GM15510 (cell line): ENCODE measurements around the gene KCNMA1.

Source experiments
- POLR2A ChIP-seq: IDR thresholded peaks from 3 replicates; pipeline ENCODE4 v1.6.1; 2011; ENCODE audit warnings: borderline replicate concordance; ENCODE audit not compliant: insufficient read length; ENCODE audit errors: extremely low read depth

The KCNMA1 gene

DNA sequence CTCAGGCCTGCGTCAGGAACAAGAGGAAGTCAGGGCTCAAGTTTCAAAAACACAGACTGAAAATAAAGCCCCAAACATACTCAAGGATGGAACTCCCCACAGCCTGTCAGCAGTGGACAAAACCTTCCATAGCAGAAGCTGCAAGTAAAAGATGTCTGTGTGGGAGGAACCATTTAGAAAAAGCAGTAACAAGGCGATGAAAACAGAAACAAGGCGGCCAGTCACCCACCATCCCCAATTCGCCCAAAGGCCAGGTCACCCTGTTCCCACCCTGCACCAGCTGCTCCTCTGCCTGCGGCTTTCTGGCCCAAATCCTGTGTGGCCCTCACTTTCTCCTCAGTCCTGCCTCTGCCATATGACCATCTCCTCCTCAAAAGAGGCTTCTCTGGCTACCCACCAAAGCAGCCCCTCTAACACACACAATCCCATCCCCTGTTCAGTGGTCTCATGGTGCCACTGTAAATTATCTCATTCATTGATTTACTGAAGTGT is 27.8 kb downstream of the KCNMA1 start:
- no peak for TF ChIP-seq POLR2A

DNA sequence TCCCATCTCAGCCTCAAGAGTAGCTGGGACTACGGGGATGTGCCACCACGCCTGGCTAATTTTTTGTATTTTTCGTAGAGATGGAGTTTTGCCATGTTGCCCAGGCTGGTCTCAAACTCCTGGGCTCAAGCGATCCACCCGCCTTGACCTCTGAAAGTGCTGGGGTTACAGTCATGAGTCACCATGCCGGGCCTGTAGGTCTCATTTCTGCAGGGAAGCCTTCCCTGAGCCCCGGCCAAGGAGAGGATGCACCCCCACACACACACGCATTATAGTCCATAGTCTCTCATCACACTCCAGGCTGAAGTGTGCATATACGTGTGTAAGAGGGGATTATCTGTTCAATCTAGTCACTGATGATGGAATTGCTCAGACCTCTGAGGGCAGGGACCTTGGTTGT is 29.3 kb downstream of the KCNMA1 start:
- no peak for TF ChIP-seq POLR2A

DNA sequence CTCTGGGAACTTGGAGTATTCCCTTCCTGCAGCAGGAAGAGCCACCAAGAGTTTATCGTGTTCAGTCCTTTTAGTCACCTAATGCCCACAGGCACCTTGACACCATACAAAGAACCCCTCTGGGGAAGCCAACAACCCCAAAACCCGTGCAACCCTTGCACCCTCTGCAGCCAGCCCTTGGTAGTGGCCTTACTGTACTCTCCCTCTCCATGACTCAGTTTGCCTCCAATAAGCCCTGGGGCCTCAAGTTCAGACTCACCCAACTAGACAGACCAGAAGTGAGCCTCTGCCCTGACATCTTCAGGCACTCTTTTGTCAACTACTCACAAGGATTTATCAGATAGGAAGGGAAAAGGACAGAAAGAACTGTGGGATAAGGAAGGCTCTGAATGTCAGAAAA is 30.9 kb downstream of the KCNMA1 start:
- no peak for TF ChIP-seq POLR2A

DNA sequence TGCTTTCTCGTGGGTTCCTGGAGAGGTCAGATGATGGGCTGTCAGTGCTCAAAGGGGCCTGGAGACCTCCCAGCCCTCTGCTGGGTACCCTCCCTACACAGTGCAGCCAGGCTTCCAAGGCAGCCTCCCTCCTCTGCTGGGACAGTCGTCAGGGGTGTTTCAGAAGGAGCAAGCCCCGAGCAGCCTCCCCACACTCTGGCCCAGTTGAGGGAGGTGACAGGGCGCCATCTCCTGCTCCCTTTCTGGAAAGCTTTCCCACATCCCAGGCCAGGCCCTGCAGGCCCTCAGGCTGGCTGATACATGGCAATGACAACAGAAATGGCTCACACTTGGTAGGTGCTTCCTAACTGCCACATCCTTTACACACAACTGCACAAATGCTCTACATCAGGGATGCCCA is 32.1 kb downstream of the KCNMA1 start:
- TF ChIP-seq POLR2A, result no peak

DNA sequence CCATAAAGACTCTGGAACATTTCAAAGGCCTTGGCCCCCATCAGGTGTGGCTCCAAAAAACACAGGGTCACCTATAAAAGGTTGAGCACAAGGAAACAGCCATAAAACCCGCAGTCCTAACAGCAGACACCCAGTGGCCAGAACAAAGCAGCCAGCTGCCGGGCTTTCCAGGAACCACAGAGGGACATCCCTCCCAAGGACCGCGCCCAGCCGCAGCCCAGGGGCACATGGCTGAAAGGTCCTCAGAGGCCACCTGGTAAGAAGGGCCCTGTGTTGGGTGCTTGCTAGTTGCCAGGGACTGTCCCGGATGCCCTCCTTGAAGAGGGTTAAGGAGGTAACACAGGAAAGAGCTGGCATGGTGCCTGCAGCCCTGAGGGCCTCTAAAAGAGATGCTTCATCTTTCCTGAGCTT is 32.7 kb downstream of the KCNMA1 start:
- no peak for TF ChIP-seq POLR2A

DNA sequence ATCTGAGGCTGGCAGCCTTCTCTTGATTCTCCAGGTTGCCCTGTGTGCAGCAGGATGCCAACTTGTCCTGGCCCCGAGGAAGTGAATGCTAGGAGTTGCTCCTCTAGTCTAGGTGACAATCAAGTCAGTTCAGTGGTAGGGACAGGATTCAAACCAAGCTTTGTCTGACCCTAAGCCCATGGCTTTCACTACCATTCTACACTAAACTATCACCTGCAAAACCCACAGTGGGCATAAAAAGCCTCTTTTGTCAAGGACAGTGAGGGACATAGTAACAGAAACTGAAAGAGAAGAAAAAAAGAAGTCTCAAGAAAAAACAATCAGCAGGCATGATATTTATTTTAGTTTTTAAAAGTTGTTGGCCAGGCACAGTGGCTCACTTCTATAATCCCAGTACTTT is 33.5 kb downstream of the KCNMA1 start:
- no peak for TF ChIP-seq POLR2A

DNA sequence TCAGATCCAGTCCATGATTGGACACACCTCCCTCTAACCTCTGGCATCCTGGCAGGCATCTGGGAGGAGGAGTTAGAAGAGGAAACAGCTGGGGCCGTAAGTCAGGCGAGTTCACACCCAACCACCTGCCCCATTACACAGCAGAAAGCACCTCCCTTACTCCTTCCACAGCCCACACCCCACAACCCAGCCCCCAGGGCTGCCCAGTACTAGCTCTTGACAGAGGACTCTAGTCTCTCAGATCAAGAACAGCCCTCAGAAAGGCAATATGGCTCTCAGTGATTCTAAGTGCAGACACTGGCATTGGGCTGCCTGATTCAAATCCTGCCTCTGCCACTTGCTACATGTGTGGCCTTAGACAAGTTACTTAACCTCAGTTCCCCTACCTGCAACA is 34.1 kb downstream of the KCNMA1 start:
- TF ChIP-seq POLR2A, result no peak

DNA sequence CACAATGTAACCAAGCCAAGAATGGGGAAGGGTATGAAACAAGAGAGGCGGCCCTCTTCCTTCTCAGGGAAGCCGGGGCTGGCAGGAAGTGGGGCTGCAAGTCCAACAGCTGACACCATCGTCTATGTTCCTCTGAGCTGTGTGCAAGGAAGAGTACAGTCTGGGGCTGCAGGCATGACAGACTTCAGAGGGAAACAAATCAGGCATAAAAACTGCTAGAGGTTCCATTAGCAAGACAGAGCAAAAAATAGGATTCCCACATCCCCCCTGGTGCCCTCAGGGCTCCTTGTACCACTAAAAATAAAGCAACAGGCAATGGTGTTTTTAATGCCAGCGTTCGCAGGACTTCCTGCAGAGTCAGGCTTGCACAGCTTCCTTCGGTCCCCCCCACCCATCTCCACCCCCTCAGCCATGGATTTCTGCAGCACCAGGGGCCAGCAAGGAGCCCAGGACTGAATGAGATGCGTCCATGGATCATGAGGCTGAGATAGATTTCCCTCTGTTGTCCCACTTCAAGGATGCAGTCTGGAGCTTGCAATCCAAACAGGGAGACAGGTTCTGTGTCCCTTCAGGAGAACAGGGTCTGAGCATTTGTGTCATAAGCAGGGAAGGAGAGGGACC is 34.6 kb downstream of the KCNMA1 start:
- no peak for TF ChIP-seq POLR2A

DNA sequence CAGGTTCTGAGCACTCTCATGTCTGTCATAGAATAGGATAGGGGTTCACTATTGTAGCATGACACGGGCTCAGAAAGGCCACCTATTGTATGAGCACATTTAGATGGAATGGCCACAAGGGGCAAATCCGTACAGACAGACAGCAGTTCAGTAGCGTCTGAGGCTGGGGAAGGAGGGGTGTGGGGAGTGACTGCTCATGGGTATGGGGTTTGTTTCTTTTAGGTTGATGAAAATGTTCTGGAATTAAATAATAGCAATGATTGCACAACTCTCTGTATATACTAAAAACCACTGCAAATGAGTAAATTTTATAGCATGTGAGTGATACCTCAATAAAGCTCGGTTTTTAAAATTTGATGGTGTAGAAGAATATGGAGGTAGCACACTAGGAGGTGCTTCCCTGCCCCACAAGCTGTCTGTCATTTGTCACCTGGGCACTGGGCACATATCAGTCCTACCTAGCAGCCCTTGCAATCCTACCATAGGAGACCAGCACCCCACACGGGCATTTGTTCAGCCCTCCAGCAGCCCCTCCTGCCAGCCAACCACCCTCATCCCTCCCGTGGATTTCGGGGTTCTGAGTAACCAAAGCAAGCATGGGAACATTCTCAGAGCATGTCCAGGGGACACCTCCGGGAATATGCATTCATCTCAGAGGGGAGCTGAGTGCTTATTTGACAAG is 35.2 kb downstream of the KCNMA1 start:
- no peak for TF ChIP-seq POLR2A

DNA sequence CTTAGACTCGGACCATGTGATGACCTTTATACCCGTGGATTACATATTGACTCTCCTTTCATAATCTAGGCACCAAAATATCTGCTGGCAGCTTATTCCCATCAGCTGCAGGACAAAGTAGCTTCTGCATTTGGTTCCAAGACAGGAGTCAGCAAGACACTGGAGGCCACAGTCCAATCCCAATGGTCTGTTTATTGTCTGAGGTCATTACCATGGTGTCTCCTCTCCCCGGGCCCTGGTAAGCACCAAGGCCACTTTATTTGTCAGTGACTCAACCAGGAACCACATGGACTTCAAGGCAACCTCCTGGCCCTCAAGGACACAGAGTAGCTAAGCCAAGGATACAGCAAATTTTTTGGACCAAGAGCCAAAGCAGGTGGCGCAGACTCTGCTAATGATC is 36.1 kb downstream of the KCNMA1 start:
- TF ChIP-seq POLR2A, result no peak

DNA sequence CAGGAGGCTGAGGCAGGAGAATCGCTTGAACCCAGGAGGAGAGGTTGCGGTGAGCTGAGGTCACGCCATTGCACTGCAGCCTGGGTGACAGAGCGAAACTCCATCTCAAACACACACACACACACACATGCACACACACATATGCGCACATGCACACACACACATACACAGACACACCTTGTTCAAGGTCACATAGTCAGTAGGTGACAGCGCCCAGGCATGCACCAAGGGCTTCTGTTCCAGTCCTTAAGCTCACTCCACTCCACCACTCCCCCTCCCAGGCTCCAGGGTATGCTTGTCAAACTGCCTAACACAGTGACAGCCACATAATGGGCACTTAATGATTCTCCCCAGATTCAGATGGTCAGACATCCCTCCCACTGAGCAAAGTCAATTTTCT is 37.0 kb downstream of the KCNMA1 start:
- TF ChIP-seq POLR2A, result no peak

DNA sequence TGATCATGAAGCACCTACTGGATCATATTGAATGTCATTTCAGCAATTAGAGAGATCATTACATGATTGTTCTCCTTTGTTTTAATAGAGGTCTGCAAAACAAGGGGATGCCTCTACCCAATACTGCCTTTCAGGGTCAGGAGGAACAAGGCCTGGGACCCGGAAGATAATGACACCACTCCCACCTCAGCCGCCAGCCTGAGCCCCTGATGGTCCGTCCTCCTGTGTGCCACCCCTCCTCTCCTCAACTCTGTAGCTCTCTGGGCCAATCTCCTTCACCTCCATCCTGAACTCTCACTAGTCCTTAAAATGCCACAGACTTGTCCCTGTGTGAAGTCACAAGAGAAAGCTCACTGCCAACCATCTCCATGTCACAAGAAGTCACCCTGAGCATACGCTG is 38.0 kb downstream of the KCNMA1 start:
- TF ChIP-seq POLR2A, result no peak

DNA sequence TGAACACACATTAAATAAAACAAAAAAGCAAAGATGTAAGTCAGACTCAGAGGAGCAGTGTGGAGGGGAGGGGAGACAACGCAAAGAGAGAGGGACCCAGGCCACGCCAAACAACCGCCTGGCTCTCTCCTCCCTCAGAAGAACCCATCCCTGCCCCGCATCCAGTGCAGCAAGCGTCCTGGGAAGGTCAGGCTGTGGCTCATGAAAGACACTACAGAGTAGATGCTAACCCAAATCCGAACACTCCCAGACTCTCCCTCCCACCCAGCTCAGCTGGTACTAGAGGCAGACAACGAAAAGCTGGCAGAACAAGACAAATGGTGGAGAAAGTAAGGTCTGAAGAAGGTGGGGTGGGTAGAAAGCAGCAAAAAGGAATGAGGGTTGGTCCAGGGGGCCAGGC is 39.0 kb downstream of the KCNMA1 start:
- no peak for TF ChIP-seq POLR2A

DNA sequence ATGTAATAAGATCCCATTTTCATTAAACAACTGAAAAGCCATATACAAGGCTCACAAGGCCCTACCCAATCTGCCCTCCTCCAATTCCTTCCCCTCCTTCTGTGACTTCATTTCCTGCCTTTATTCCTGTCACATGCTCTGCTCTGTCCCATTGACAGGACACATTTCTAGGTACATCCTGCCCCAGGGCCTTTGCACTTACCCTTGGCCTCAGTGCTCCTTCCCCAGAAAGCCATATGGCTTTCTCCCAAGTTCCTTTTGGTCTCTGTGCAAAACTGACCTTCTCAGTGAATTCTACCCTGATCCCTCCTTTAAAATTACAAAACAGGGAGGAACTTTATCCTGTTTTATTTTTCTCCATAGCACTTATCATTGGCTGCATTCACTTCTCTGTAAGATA is 40.0 kb downstream of the KCNMA1 start:
- no peak for TF ChIP-seq POLR2A

DNA sequence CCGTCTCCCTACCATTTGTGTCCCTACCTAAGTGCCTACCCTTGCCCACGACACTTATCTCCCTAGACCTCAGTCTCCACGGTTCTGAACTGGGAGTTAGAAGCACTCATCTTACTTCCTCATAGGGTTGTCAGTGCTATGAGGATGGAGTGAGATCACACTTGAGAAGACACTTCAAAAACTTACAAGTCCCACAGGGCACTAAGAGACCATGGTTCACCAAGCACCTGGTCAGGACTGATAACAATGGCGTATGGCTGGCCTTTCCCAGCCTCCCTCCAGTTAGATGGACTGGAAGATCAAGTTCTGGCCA is 43.2 kb downstream of the KCNMA1 start:
- no peak for TF ChIP-seq POLR2A

DNA sequence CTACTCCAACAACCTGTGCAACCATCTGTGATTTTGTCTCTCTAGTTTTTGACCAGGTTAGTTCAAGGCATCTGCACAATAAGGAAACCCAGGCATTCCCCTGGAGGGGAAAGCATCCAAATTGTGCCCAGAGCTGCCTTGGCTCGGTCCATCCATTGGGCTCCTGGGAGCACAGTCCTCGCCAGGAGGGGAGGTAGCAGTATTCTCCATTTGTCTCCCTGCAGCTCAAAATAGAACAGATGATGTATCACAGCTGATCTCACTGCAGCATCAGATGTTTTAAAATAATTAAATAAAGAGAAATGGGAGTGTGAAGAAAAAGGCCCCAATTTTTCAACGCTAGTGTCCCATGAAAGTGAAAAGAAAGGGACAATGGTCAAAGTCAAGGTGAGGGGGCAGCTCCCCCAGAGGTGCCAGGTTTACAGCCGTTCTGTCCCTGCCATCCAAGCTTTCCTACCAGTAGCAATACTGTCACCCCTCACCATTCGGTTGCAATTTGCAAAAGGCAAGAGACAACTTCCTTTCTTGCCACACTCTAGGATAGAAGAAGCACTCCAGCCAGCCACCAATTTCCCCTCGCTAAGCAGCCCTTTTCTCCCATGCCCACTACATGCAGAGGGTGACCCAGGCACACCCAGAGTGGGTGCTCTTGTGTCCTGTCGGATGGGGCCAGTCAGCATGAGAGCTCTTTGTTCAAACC is 43.7 kb downstream of the KCNMA1 start:
- no peak for TF ChIP-seq POLR2A
